IMR-90 (cell line): Measurements from ENCODE around the gene SIK3. TPM values are rescaled to one million over a fixed set of nuclear protein-coding genes. Genes with fewer than 3 reads are reported as not detected.
"Not testable (repeated sequence)": the region's sequence is repeated elsewhere in the genome, so short reads cannot be mapped to it uniquely, and the experiment has no call there.

Source experiments
- ATAC-seq: fragments of 200-7000 bp; cut with Tn5 transposase; 2 replicates; pipeline ENCODE4 v1.9.1; 2020; ENCODE audit warnings: low read depth, mild to moderate bottlenecking, moderate library complexity
- BruUV-seq: library from RNA; stranded (reverse); fragments of 400-500 nt; replicated peaks from 2 replicates; lab custom pipeline; 2021; lab: Mats Ljungman, UMichigan
- CTCF ChIA-PET: fragments of 300-600 bp; formaldehyde crosslinking; extraction: SDS; loops from one replicate; lab custom pipeline; 2021; ENCODE audit warnings: antibody characterized with exemption; lab: Yijun Ruan, JAX
- POLR2A ChIA-PET: fragments of 300-600 bp; sonication (Branson Sonifier 250); formaldehyde crosslinking; loops from one replicate; lab custom pipeline; 2022; ENCODE audit warnings: antibody characterized with exemption; ENCODE audit not compliant: unreplicated experiment; lab: Charles Lee
- DNase-seq: peaks from one replicate; pipeline ENCODE4 v3.0.0; 2013
- H2AFZ ChIP-seq: replicated peaks from 2 replicates; pipeline ENCODE3; 2013; ENCODE audit warnings: low read length, mild to moderate bottlenecking; ENCODE audit not compliant: poor library complexity
- H2AK5ac ChIP-seq: 2 replicates; pipeline ENCODE4 v1.6.1; 2013; ENCODE audit warnings: low read depth, low read length, inconsistent platforms
- H2AK9ac ChIP-seq: replicated peaks from 2 replicates; pipeline ENCODE3; 2013; ENCODE audit warnings: mild to moderate bottlenecking, low read depth, low read length, moderate library complexity; ENCODE audit not compliant: poor library complexity
- H2BK120ac ChIP-seq: 2 replicates; pipeline ENCODE4 v1.6.1; 2013; ENCODE audit warnings: low read depth, low read length, inconsistent platforms
- H2BK15ac ChIP-seq: 3 replicates; pipeline ENCODE4 v1.6.1; 2013; ENCODE audit warnings: low read depth, low read length, inconsistent platforms
- H2BK20ac ChIP-seq: 2 replicates; pipeline ENCODE4 v1.6.1; 2013; ENCODE audit warnings: low read depth, mild to moderate bottlenecking, inconsistent platforms, low read length, moderate library complexity
- H2BK5ac ChIP-seq: 2 replicates; pipeline ENCODE4 v1.6.1; 2013; ENCODE audit warnings: mild to moderate bottlenecking, low read depth, low read length, inconsistent platforms; ENCODE audit not compliant: poor library complexity, severe bottlenecking
- H3K14ac ChIP-seq: replicated peaks from 2 replicates; pipeline ENCODE4 v1.6.1; 2013; ENCODE audit warnings: low read depth, low read length, inconsistent platforms
- H3K18ac ChIP-seq: 2 replicates; pipeline ENCODE4 v1.6.1; 2013; ENCODE audit warnings: low read depth, low read length, control low read depth
- H3K23ac ChIP-seq: 2 replicates; pipeline ENCODE4 v1.6.1; 2013; ENCODE audit warnings: low read depth, low read length, inconsistent platforms
- H3K27ac ChIP-seq: 2 replicates; pipeline ENCODE4 v1.5.1; 2013; ENCODE audit warnings: mild to moderate bottlenecking, control low read depth, low read length; ENCODE audit not compliant: insufficient read depth
- H3K27me3 ChIP-seq: 2 replicates; pipeline ENCODE4 v1.6.1; 2013; ENCODE audit warnings: low read length; ENCODE audit not compliant: control insufficient read depth, insufficient read depth
- H3K36me3 ChIP-seq: 2 replicates; pipeline ENCODE4 v1.6.1; 2013; ENCODE audit warnings: low read length, mixed read lengths; ENCODE audit not compliant: control insufficient read depth, insufficient read depth
- H3K4ac ChIP-seq: 2 replicates; pipeline ENCODE4 v1.6.1; 2013; ENCODE audit warnings: low read depth, low read length, inconsistent platforms
- H3K4me1 ChIP-seq: 2 replicates; pipeline ENCODE4 v1.6.1; 2013; ENCODE audit warnings: low read length, mixed read lengths; ENCODE audit not compliant: control insufficient read depth, insufficient read depth
- H3K4me2 ChIP-seq: 2 replicates; pipeline ENCODE4 v1.6.1; 2013; ENCODE audit warnings: low read depth, mild to moderate bottlenecking, control low read depth, low read length, moderate library complexity
- H3K4me3 ChIP-seq: 2 replicates; pipeline ENCODE4 v1.5.1; 2013; ENCODE audit warnings: low read depth, mild to moderate bottlenecking, control low read depth, low read length, moderate library complexity; ENCODE audit not compliant: insufficient read depth
- H3K56ac ChIP-seq: 2 replicates; pipeline ENCODE4 v1.6.1; 2013; ENCODE audit warnings: low read length, inconsistent platforms; ENCODE audit not compliant: insufficient read depth; ENCODE audit errors: extremely low read depth
- H3K79me1 ChIP-seq, 2 experiments: 2 replicates each; pipeline ENCODE4 v1.6.1; 2013; ENCODE audit warnings: low read length in 2 of 2, inconsistent platforms in 1 of 2, low read depth in 1 of 2
- H3K9ac ChIP-seq: 2 replicates; pipeline ENCODE4 v1.6.1; 2013; ENCODE audit warnings: low read depth, low read length, control low read depth
- H3K9me1 ChIP-seq: 2 replicates; pipeline ENCODE4 v1.6.1; 2013; ENCODE audit warnings: low read length, inconsistent platforms; ENCODE audit not compliant: insufficient read depth
- H3K9me3 ChIP-seq: 2 replicates; pipeline ENCODE4 v1.6.1; 2013; ENCODE audit warnings: low read length; ENCODE audit not compliant: control insufficient read depth, insufficient read depth
- H4K20me1 ChIP-seq: 2 replicates; pipeline ENCODE4 v1.6.1; 2013; ENCODE audit warnings: low read length, inconsistent platforms; ENCODE audit not compliant: insufficient read depth
- H4K5ac ChIP-seq: 2 replicates; pipeline ENCODE4 v1.6.1; 2013; ENCODE audit warnings: mild to moderate bottlenecking, low read depth, low read length, control low read depth
- H4K8ac ChIP-seq, 2 experiments: 2 replicates each; pipeline ENCODE4 v1.6.1; 2013; ENCODE audit warnings: low read depth in 2 of 2, low read length in 2 of 2, control low read depth in 1 of 2, inconsistent platforms in 1 of 2
- H4K91ac ChIP-seq: 2 replicates; pipeline ENCODE4 v1.6.1; 2013; ENCODE audit warnings: low read depth, low read length, inconsistent platforms; ENCODE audit not compliant: insufficient read depth
- CTCF ChIP-seq: conservative IDR thresholded peaks from 2 replicates; pipeline ENCODE4 v1.5.1; 2012; ENCODE audit warnings: mild to moderate bottlenecking, low read depth, low read length, improper control_type of control experiment
- RCOR1 ChIP-seq: IDR thresholded peaks from 2 replicates; pipeline ENCODE4 v1.6.1; 2012; ENCODE audit warnings: mild to moderate bottlenecking, low read length, improper control_type of control experiment; ENCODE audit not compliant: insufficient replicate concordance
- WGBS, 2 experiments: methylation state at CpG; one replicate each; pipeline versions ENCODE4 v1.1.5 to v1.1.7; 2013; ENCODE audit warnings: missing lambda C conversion rate in 2 of 2; ENCODE audit not compliant: insufficient read length in 1 of 2; ENCODE audit errors: extremely low coverage in 2 of 2; 5-methylcytosine and 5-hydroxymethylcytosine counted together
- dilution Hi-C: fragments of 300-500 bp; cut with HindIII; formaldehyde crosslinking; loops from one replicate; pipeline ENCODE4 v1.14.3; 2018; ENCODE audit warnings: low sequenced_read_pairs; ENCODE audit not compliant: unreplicated experiment
- in situ Hi-C: fragments of 300-500 bp; cut with MboI; formaldehyde crosslinking; loops from 3 replicates; pipeline ENCODE4 v1.14.3; 2019; ENCODE audit warnings: low sequenced_read_pairs, inconsistent platforms, mixed read lengths
- intact Hi-C: fragments of 100-400 bp; cut with micrococcal nuclease; formaldehyde crosslinking; loops from 2 replicates; pipeline ENCODE4 v1.10.0; 2022
- polyA plus RNA-seq, 3 experiments: library from polyadenylated mRNA; depleted of rRNA; stranded (reverse); fragments of >200 nt; gene quantifications; 2 replicates each; pipeline ENCODE4 v1.2.3, GENCODE V29; 2012; ENCODE audit warnings: low replicate concordance in 1 of 3
- total RNA-seq: library from RNA; depleted of rRNA; stranded (reverse); fragments of >200 nt; gene quantifications from 2 replicates; pipeline ENCODE4 v1.2.3, GENCODE V29; 2012

SIK3 gene
- total and polyA plus RNA-seq, 2 of the 4 experiments (the other 2 are of a cell fraction): 8.2 to 9.1 TPM

- WGBS, 2 experiments: no CpG with 5 or more reads among the region's 5 CpGs
- Histone ChIP-seq H3K14ac (peak overlapping the region; percentile 88), H2BK15ac (peak overlapping the region; percentile 96; the same call in 1 of the 3 replicates), H3K4me2 (peak overlapping the region; percentile 92), H2AK5ac (no peak overlapping the region), H2AK9ac (no peak overlapping the region), H3K4me1 (peaks cover 2% of the 10 kb centered on the region; the same call in 1 of the 2 replicates), H4K5ac (no peak overlapping the region), H3K23ac (peak overlapping the region; percentile 80; the same call in 1 of the 2 replicates), H4K20me1 (peaks cover 39% of the 10 kb centered on the region), H2AFZ (peak overlapping the region; percentile 100), H3K4ac (peak overlapping the region; percentile 94; the same call in 1 of the 2 replicates), H3K9ac (no peak overlapping the region; the same call in 1 of the 2 replicates), H4K91ac (no peak overlapping the region; the same call in 1 of the 2 replicates), H3K79me1 (peaks cover 0 to 28% of the 10 kb centered on the region in 2 experiments; a peak in 1 of 4 replicates), H3K9me3 (no peaks in the 10 kb centered on the region), H3K56ac (no peak overlapping the region; the same call in 1 of the 2 replicates), H2BK5ac (peak overlapping the region; percentile 92), H4K8ac (peak overlapping the region; percentile 73 to 98), H3K36me3 (peaks cover 8% of the 10 kb centered on the region), H3K27ac (no peak overlapping the region), H3K4me3 (peak overlapping the region; percentile 73), H3K9me1 (peaks cover 4% of the 10 kb centered on the region), H2BK120ac (no peak overlapping the region), H2BK20ac (no peak overlapping the region), H3K18ac (no peak overlapping the region; the same call in 1 of the 2 replicates), H3K27me3 (no peaks in the 10 kb centered on the region)
- no TSS peak for BruUV-seq
- in situ Hi-C loops: no loop called here
- intact Hi-C loops: no loop called here
- peak; percentile 33 for ATAC-seq
- ChIA-PET CTCF (interaction anchor here (1.1 kb wide), 1 partner anchor 352 kb away, joined by 4 read pairs; the partner anchor contains the start of gene APOA5), POLR2A (interaction anchor here (0.7 to 1.8 kb wide), 2 partner anchors 35 to 53 kb away, joined by 7 to 14 read pairs; partner anchors contain the start of gene SIDT2)
- DNase-seq: peak; percentile 59
- dilution Hi-C loops: no loop called here
- TF ChIP-seq RCOR1: no peak
- TF ChIP-seq CTCF: no peak
Observed at GRCh38 chr11:117143390-117143789, 45.2 kb upstream of the SIK3 start.

GRCh38 chr11:117137223-117138086 is 39.2 kb upstream of the SIK3 start:
- not testable (repeated sequence) for H2AFZ ChIP-seq, H4K20me1 ChIP-seq
- no CpG with 5 or more reads among the region's 15 CpGs for WGBS, 2 experiments

More at GRCh38 chr11:117137223-117138086, 39.2 kb upstream of the SIK3 start:
- H4K8ac ChIP-seq, H3K56ac ChIP-seq, H3K36me3 ChIP-seq, H3K79me1 ChIP-seq, H3K14ac ChIP-seq, H3K27me3 ChIP-seq, H2AK5ac ChIP-seq, dilution Hi-C loops, DNase-seq, H2BK15ac ChIP-seq, H4K5ac ChIP-seq, H3K9me3 ChIP-seq, H3K23ac ChIP-seq, H3K4me2 ChIP-seq, in situ Hi-C loops, H2BK5ac ChIP-seq, H3K4ac ChIP-seq, H2AK9ac ChIP-seq, H2BK120ac ChIP-seq, H2BK20ac ChIP-seq, H3K9me1 ChIP-seq, H3K4me1 ChIP-seq, CTCF ChIA-PET, H3K9ac ChIP-seq, H3K18ac ChIP-seq, POLR2A ChIA-PET, H4K91ac ChIP-seq, intact Hi-C loops, H3K4me3 ChIP-seq, H3K27ac ChIP-seq: not testable (repeated sequence)
- TSS peak; percentile 86 for BruUV-seq
- peak; percentile 64 for ATAC-seq
